ENCODE data around the gene MICAL3. TPM values are rescaled to one million over a fixed set of nuclear protein-coding genes. Genes with fewer than 3 reads are reported as not detected.
A peak's percentile ranks its signal among the peaks of the same experiment; 100 is the strongest.
"Not testable (repeated sequence)": the region's sequence is repeated elsewhere in the genome, so short reads cannot be mapped to it uniquely, and the experiment has no call there.

MICAL3 gene
- total RNA-seq, 3 donors from 2014 or later = 33.9 to 39.6 (median 35.1) TPM

DNA sequence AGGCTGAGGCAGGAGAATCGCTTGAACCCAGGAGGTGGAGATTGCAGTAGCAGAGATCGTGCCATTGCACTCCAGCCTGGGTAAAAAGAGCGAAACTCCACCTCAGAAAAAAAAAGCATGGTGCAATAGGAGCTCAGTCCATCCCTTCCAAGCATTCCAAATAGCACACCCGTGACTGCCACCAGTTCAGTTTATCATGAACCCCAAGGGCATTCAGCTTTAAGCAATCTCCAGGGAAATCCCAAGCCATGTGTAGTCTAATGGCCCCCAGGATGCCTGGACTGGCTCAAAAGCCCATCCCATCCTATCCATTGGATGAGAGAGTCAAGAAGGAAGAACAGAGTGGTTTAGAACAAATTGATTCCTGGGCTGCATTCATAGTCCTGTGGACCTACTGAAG, 16.2 kb downstream of the MICAL3 start:
- Mint-ChIP-seq H3K27me3 (ENCODE audit: low read depth) (peaks cover 5% of the 10 kb centered on the region), H3K4me1 (ENCODE audit: low read depth) (peaks cover 6% of the 10 kb centered on the region), H3K36me3 (ENCODE audit: insufficient read depth) (no peaks in the 10 kb centered on the region), H3K9me3 (no peaks in the 10 kb centered on the region), H3K4me3 (no peak overlapping the region)
- DNase-seq (no peak), ATAC-seq (no peak)

- ATAC-seq = no peak
These were observed 19.0 kb downstream of the MICAL3 start for GRCh38 chr22:18005201-18005926.

GRCh38 chr22:18001894-18002315, 22.5 kb downstream of the MICAL3 start:
- Mint-ChIP-seq H3K4me3 (peak overlapping the region; percentile 88), H3K4me1 (ENCODE audit: low read depth) (peaks cover 43% of the 10 kb centered on the region)
- H3K9me3 Mint-ChIP-seq; H3K27me3 Mint-ChIP-seq (ENCODE audit: low read depth); ATAC-seq; DNase-seq; H3K36me3 Mint-ChIP-seq (ENCODE audit: insufficient read depth): not testable (repeated sequence)

More at GRCh38 chr22:18005201-18005926, 19.0 kb downstream of the MICAL3 start:
- no peaks in the 10 kb centered on the region for H3K9me3 Mint-ChIP-seq
- DNase-seq = no peak
- H3K36me3 Mint-ChIP-seq (ENCODE audit: insufficient read depth) = no peaks in the 10 kb centered on the region
- H3K4me1 Mint-ChIP-seq (ENCODE audit: low read depth) = peaks cover 14% of the 10 kb centered on the region
- no peak overlapping the region for H3K4me3 Mint-ChIP-seq
- peaks cover 5% of the 10 kb centered on the region for H3K27me3 Mint-ChIP-seq (ENCODE audit: low read depth)

- peaks cover 2% of the 10 kb centered on the region for H3K27me3 Mint-ChIP-seq (ENCODE audit: low read depth)
These were observed 23.1 kb downstream of the MICAL3 start for GRCh38 chr22:18001040-18001893.

DNA sequence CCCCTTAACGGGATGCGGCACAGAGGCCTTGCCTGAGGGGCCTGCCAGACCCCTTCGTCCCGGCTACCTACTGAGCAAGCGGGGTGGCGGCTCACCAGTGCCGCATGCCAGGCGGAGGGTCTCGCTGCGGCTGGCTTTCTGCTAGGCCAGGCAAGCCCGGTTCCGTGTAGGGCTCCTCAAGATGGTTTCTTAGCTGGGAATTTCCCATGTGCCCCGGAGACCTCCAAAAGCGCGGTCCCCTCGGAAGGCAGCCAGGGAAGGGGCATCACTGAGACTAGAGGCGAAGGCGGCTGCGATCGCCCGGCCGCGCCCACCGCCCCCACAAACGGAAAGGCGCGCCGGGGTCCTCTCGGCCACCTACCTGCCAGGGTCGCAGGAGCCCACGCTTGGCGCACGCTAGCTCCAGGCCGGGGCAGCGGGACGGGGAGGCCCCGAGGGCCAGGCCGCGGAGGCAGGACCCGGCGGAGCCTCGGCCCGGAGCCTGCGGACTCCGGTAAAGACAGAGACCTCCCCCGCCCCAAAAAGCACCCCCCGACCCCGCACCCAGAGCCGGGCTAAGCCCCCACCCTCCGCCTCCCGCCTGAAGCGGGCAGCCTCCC, 23.8 kb downstream of the MICAL3 start:
- Mint-ChIP-seq H3K27me3 (ENCODE audit: low read depth) (no peaks in the 10 kb centered on the region), H3K9me3 (no peaks in the 10 kb centered on the region), H3K4me3 (peak overlapping the region; percentile 85), H3K4me1 (ENCODE audit: low read depth) (peaks cover 52% of the 10 kb centered on the region), H3K36me3 (ENCODE audit: insufficient read depth) (no peaks in the 10 kb centered on the region)
- ATAC-seq (peak; percentile 5), DNase-seq (peak; percentile 17)

More at GRCh38 chr22:18001040-18001893, 23.1 kb downstream of the MICAL3 start:
- Mint-ChIP-seq H3K9me3 (no peaks in the 10 kb centered on the region), H3K4me1 (ENCODE audit: low read depth) (peaks cover 49% of the 10 kb centered on the region), H3K4me3 (peak overlapping the region; percentile 88), H3K36me3 (ENCODE audit: insufficient read depth) (no peaks in the 10 kb centered on the region)
- DNase-seq = peak; percentile 50
- peak; percentile 83 to 88 for ATAC-seq

DNA sequence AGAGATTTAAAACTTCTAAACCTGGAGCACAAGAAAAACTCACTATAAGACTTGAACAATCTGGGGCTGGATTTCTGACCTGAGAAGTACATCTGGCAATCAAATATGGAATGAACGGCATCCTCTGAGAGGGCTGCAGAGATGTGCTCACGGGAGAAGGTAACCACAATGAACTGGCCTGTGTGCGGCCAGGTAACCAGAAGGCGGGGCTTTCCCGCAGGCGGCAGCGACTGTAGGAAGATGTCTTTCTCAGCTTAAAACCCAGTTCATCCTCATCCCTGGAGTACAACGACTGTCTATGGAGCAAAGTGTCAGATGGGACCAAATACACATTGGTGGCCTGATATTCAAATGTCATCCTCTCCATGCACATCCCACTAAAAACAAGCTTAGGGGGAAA, 24.5 kb downstream of the MICAL3 start:
- no peak for ATAC-seq
- Mint-ChIP-seq H3K4me1 (ENCODE audit: low read depth) (peaks cover 56% of the 10 kb centered on the region), H3K36me3 (ENCODE audit: insufficient read depth) (no peaks in the 10 kb centered on the region), H3K27me3 (ENCODE audit: low read depth) (no peaks in the 10 kb centered on the region), H3K9me3 (no peaks in the 10 kb centered on the region), H3K4me3 (peak overlapping the region; percentile 85)
- DNase-seq = no peak

DNA sequence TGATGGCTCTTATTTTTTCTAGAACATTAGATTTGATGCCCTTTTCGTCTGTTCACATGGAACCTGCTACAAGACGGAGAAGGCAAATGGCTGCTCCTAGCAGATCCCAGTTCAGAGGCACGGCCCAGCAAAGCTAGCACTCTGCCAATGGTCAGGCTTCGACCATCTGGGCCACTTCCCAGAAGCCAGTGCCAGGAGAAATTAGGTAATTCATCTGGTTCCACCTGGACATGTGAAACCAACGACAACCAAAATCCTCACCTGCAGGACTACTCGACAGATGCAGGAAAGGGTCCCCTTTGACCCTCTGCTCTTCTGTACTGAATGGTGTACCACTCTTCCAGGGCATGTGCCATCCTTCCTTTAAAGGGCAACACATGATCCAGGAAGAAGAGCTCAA, 25.4 kb downstream of the MICAL3 start:
- no peaks in the 10 kb centered on the region for H3K27me3 Mint-ChIP-seq (ENCODE audit: low read depth)
- no peaks in the 10 kb centered on the region for H3K9me3 Mint-ChIP-seq
- DNase-seq = no peak
- H3K4me1 Mint-ChIP-seq (ENCODE audit: low read depth) = peaks cover 59% of the 10 kb centered on the region
- H3K36me3 Mint-ChIP-seq (ENCODE audit: insufficient read depth) = no peaks in the 10 kb centered on the region
- H3K4me3 Mint-ChIP-seq = peak overlapping the region; percentile 38
- ATAC-seq = no peak

GRCh38 chr22:17997456-17997855, 26.9 kb downstream of the MICAL3 start:
- H3K36me3 Mint-ChIP-seq (ENCODE audit: insufficient read depth) = no peaks in the 10 kb centered on the region
- H3K4me1 Mint-ChIP-seq (ENCODE audit: low read depth) = peaks cover 55% of the 10 kb centered on the region
- no peak for DNase-seq
- ATAC-seq = no peak
- no peak overlapping the region for H3K4me3 Mint-ChIP-seq
- H3K27me3 Mint-ChIP-seq (ENCODE audit: low read depth) = no peaks in the 10 kb centered on the region
- H3K9me3 Mint-ChIP-seq = no peaks in the 10 kb centered on the region

GRCh38 chr22:17995256-17995655, 29.1 kb downstream of the MICAL3 start:
- ATAC-seq; DNase-seq; H3K36me3 Mint-ChIP-seq (ENCODE audit: insufficient read depth); H3K27me3 Mint-ChIP-seq (ENCODE audit: low read depth); H3K9me3 Mint-ChIP-seq; H3K4me3 Mint-ChIP-seq: not testable (repeated sequence)
- peaks cover 50% of the 10 kb centered on the region for H3K4me1 Mint-ChIP-seq (ENCODE audit: low read depth)

DNA sequence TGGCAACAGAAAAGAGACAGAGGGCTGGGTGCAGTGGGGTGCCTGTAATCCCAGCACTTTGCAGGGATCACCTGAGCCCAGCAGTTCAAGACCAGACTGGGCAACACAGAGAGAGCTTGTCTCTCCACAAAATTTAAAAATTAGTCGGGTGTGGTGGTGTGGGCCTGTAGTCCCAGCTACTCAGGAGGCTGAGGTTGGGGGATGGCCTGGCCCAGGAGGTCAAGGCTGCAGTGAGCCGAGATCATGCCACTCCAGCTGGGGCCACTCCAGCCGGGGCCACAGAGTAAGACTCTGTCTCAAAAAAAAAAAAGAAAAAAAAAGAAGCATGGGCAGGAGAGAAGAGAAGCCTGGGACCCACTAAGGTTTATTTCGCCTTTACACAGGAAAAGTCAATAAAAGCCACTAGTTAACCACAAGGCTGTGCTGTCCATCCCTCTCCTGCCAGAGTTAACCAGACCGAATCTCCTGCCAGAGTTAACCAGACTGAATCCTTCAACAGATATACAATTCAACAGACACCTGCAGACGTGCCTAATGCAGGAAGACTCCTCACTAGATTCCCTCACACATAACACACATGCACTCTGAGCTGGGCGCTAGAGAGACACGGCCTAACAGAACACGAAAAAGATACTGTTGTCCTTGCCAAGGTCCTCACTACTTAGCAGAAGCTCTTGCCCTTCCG, 29.8 kb downstream of the MICAL3 start:
- no peaks in the 10 kb centered on the region for H3K27me3 Mint-ChIP-seq (ENCODE audit: low read depth)
- ATAC-seq (no peak), DNase-seq (no peak)
- no peaks in the 10 kb centered on the region for H3K36me3 Mint-ChIP-seq (ENCODE audit: insufficient read depth)
- H3K9me3 Mint-ChIP-seq = no peaks in the 10 kb centered on the region
- H3K4me1 Mint-ChIP-seq (ENCODE audit: low read depth) = peaks cover 46% of the 10 kb centered on the region
- no peak overlapping the region for H3K4me3 Mint-ChIP-seq

DNA sequence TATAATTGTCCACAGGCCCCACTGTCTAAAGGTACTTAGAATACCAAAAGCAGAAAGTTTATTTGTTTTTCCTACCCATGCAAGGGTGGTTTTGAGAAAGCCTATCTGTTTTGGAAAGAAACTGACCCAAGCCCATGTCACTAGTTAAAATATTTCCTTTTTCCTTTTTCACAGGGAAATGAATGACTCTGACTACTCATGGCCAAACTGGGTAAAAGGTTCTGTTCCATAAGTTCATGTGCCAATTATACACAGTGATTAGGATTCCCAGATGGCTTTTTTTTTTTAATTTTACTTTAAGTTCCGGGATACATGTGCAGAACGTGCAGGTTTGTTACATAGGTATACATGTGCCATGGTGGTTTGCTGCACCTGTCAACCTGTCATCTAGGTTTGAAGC, 31.4 kb downstream of the MICAL3 start:
- not testable (repeated sequence) for H3K27me3 Mint-ChIP-seq (ENCODE audit: low read depth); H3K9me3 Mint-ChIP-seq; H3K4me3 Mint-ChIP-seq; H3K36me3 Mint-ChIP-seq (ENCODE audit: insufficient read depth); ATAC-seq; DNase-seq
- H3K4me1 Mint-ChIP-seq (ENCODE audit: low read depth) = peaks cover 46% of the 10 kb centered on the region

DNA sequence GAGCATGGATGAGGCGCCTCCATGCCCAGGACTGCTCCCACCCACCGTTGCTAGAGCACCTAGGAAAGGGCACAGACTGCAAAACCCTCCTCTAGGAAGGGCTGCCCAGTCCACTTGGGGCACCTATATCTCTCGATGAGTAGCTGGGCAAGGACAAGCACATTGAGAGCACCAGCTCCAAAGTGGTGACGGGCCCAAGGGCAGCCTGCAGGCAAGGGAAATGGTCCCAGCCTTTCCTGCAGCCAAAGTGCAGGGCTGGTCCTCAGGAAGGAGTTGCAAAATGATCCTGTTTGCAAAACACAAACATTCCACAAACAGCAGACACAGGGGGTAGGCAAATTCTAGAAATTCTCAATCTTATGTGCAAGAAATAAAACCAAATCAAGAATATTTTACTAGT, 32.4 kb downstream of the MICAL3 start:
- not testable (repeated sequence) for H3K9me3 Mint-ChIP-seq; H3K4me3 Mint-ChIP-seq; H3K36me3 Mint-ChIP-seq (ENCODE audit: insufficient read depth); ATAC-seq; H3K27me3 Mint-ChIP-seq (ENCODE audit: low read depth); DNase-seq
- peaks cover 37% of the 10 kb centered on the region for H3K4me1 Mint-ChIP-seq (ENCODE audit: low read depth)

DNA sequence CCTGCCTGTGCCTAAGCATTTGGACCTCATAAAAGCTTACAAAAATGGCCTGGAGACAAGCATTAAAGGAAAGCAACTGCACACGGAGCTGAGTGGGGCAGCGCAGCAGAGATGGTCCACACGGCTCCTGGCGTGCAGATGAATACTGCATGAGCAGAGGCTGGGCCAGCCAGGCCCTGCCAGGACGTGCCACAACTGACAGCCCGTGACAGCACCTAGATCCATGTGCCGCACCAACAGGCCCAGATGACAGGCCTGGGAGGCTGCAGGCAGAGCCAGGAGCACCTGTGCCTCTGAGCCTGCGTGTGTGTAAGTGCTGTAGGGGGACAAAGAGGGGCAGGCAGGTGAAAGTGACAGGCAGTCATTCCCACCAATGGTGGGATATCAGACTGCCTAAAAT, 33.4 kb downstream of the MICAL3 start:
- Mint-ChIP-seq H3K36me3 (ENCODE audit: insufficient read depth) (no peaks in the 10 kb centered on the region), H3K4me1 (ENCODE audit: low read depth) (peaks cover 28% of the 10 kb centered on the region)
- ATAC-seq = no peak

GRCh38 chr22:17990147-17990546, 34.2 kb downstream of the MICAL3 start:
- Mint-ChIP-seq H3K9me3 (no peaks in the 10 kb centered on the region), H3K36me3 (ENCODE audit: insufficient read depth) (no peaks in the 10 kb centered on the region), H3K4me1 (ENCODE audit: low read depth) (peaks cover 32% of the 10 kb centered on the region), H3K4me3 (no peak overlapping the region), H3K27me3 (ENCODE audit: low read depth) (no peaks in the 10 kb centered on the region)
- no peak for ATAC-seq
- DNase-seq = no peak

More for the DNA sequence above, 33.4 kb downstream of the MICAL3 start:
- Mint-ChIP-seq H3K4me3 (no peak overlapping the region), H3K27me3 (ENCODE audit: low read depth) (no peaks in the 10 kb centered on the region), H3K9me3 (no peaks in the 10 kb centered on the region)
- no peak for DNase-seq
